Breast epithelium (tissue), 4 donors: ENCODE measurements around the gene LRRC17. TPM values are rescaled to one million over a fixed set of nuclear protein-coding genes. Genes with fewer than 3 reads are reported as not detected.

Experiments used
- DNase-seq, 2 donors: peaks; one replicate each; pipeline ENCODE4 v3.0.0-alpha.2; 2019; ENCODE audit warnings: low spot score in 2 of 2
- H3K27ac ChIP-seq, 2 donors: fragments of 200-600 bp; sonication (generic) in 1 of 2; one replicate each; pipeline ENCODE4 v1.5.1; 2016 to 2019; ENCODE audit warnings: mild to moderate bottlenecking in 1 of 2
- H3K27me3 ChIP-seq, 2 donors: fragments of 200-600 bp; sonication (generic) in 1 of 2; one replicate each; pipeline versions ENCODE4 v1.5.1 to v1.6.0; 2017 to 2019; ENCODE audit warnings: control low read depth in 1 of 2, mild to moderate bottlenecking in 1 of 2
- H3K36me3 ChIP-seq: fragments of 200-600 bp; one replicate; pipeline ENCODE4 v1.5.1; 2019
- H3K4me1 ChIP-seq, 2 donors: fragments of 200-600 bp; sonication (generic); one replicate each; pipeline ENCODE4 v1.5.1; 2016 to 2019; ENCODE audit warnings: control low read depth in 1 of 2
- H3K4me3 ChIP-seq, 3 donors: fragments of 200-600 bp; sonication (generic); 1 replicate in 2 of 3; 2 replicates in 1 of 3; pipeline ENCODE4 v1.5.1; 2016 to 2019; ENCODE audit warnings: mild to moderate bottlenecking in 3 of 3, moderate library complexity in 2 of 3
- H3K9me3 ChIP-seq, 2 donors: fragments of 200-600 bp; sonication (generic) in 1 of 2; one replicate each; pipeline ENCODE4 v1.5.1; 2016 to 2019; ENCODE audit warnings: control low read depth in 1 of 2
- CTCF ChIP-seq, 3 donors: fragments of 450-650 bp; IDR thresholded peaks; one replicate each; pipeline ENCODE4 v1.5.1; 2016 to 2017; ENCODE audit warnings: antibody characterized with exemption in 3 of 3, mild to moderate bottlenecking in 3 of 3, moderate library complexity in 3 of 3
- POLR2A ChIP-seq: fragments of 450-650 bp; IDR thresholded peaks from one replicate; pipeline ENCODE4 v1.6.1; 2016; ENCODE audit warnings: antibody characterized with exemption, mild to moderate bottlenecking, moderate library complexity
- POLR2AphosphoS5 ChIP-seq, 3 donors: sonication (generic); formaldehyde crosslinking; IDR thresholded peaks; one replicate each; pipeline ENCODE4 v1.6.1; 2017; ENCODE audit warnings: antibody characterized with exemption in 3 of 3
- intact Hi-C: fragments of 100-400 bp; cut with DNase I; formaldehyde crosslinking; loops from one replicate; pipeline ENCODE4 v1.15.1; 2023; ENCODE audit warnings: low total_unique reads
- total RNA-seq, 3 donors: library from RNA; depleted of rRNA; stranded (reverse); fragments of >200 nt; gene quantifications; one replicate each; pipeline ENCODE4 v1.1.0, GENCODE V29; 2016

The LRRC17 gene
- total RNA-seq, 3 donors from 2014 or later = 1.4 to 19.3 (median 8.2) TPM

- Histone ChIP-seq H3K4me3 (no peak overlapping the region), H3K4me1 (no peaks in the 10 kb centered on the region), H3K36me3 (no peaks in the 10 kb centered on the region), H3K9me3 (no peaks in the 10 kb centered on the region), H3K27me3 (no peaks in the 10 kb centered on the region), H3K27ac (no peak overlapping the region)
- intact Hi-C loops = no loop called here
- TF ChIP-seq CTCF (IDR thresholded peaks at IDR 0.05) (no peak), POLR2AphosphoS5 (IDR thresholded peaks at IDR 0.05) (no peak), POLR2A (no peak)
- no peak for DNase-seq
Observed at GRCh38 chr7:102983602-102984001, 70.8 kb downstream of the LRRC17 start.

- no peaks in the 10 kb centered on the region for H3K27me3 ChIP-seq
- no peaks in the 10 kb centered on the region for H3K9me3 ChIP-seq
- H3K27ac ChIP-seq = no peak overlapping the region
- H3K4me1 ChIP-seq = no peaks in the 10 kb centered on the region
- no peak overlapping the region for H3K4me3 ChIP-seq
- no peak for DNase-seq
- no peak for TF ChIP-seq POLR2A
- TF ChIP-seq CTCF (IDR thresholded peaks at IDR 0.05) = no peak
- TF ChIP-seq POLR2AphosphoS5 (IDR thresholded peaks at IDR 0.05) = no peak
- intact Hi-C loops = no loop called here
- no peaks in the 10 kb centered on the region for H3K36me3 ChIP-seq
Observed at GRCh38 chr7:102985176-102985783, 72.5 kb downstream of the LRRC17 start.

GRCh38 chr7:102988088-102988487, 75.3 kb downstream of the LRRC17 start:
- Histone ChIP-seq H3K4me3 (no peak overlapping the region), H3K36me3 (no peaks in the 10 kb centered on the region), H3K4me1 (no peaks in the 10 kb centered on the region), H3K9me3 (no peaks in the 10 kb centered on the region), H3K27me3 (no peaks in the 10 kb centered on the region), H3K27ac (no peak overlapping the region)
- TF ChIP-seq POLR2A = no peak
- no peak for TF ChIP-seq POLR2AphosphoS5 (IDR thresholded peaks at IDR 0.05)
- TF ChIP-seq CTCF (IDR thresholded peaks at IDR 0.05) = no peak
- intact Hi-C loops = no loop called here
- DNase-seq = no peak

- Histone ChIP-seq H3K36me3 (no peaks in the 10 kb centered on the region), H3K4me3 (no peak overlapping the region), H3K4me1 (no peaks in the 10 kb centered on the region), H3K27me3 (no peaks in the 10 kb centered on the region), H3K9me3 (no peaks in the 10 kb centered on the region), H3K27ac (no peak overlapping the region)
- no peak for DNase-seq
- intact Hi-C loops = no loop called here
- TF ChIP-seq POLR2A = no peak
- no peak for TF ChIP-seq POLR2AphosphoS5 (IDR thresholded peaks at IDR 0.05)
- no peak for TF ChIP-seq CTCF (IDR thresholded peaks at IDR 0.05)
Observed at GRCh38 chr7:102988631-102989560, 76.1 kb downstream of the LRRC17 start.

GRCh38 chr7:102990642-102991041, 77.8 kb downstream of the LRRC17 start:
- TF ChIP-seq POLR2AphosphoS5 (IDR thresholded peaks at IDR 0.05) (no peak), POLR2A (no peak), CTCF (IDR thresholded peaks at IDR 0.05) (no peak)
- Histone ChIP-seq H3K9me3 (no peaks in the 10 kb centered on the region), H3K36me3 (no peaks in the 10 kb centered on the region), H3K4me1 (no peaks in the 10 kb centered on the region), H3K27ac (no peak overlapping the region), H3K4me3 (no peak overlapping the region), H3K27me3 (no peaks in the 10 kb centered on the region)
- intact Hi-C loops = no loop called here
- DNase-seq = no peak
